Right renal pelvis (tissue), 4 donors: ENCODE data around the gene PMEL. TPM values are rescaled to one million over a fixed set of nuclear protein-coding genes. Genes with fewer than 3 reads are reported as not detected.

Experiments used
- DNase-seq, 4 donors: peaks; one replicate each; pipeline ENCODE4 v3.0.0-alpha.2; 2013; ENCODE audit warnings: low read depth in 4 of 4, low spot score in 3 of 4, missing footprints in 1 of 4
- polyA plus RNA-seq, 4 donors: library from polyadenylated mRNA; unstranded; fragments of 120-200 nt; gene quantifications; one replicate each; pipeline ENCODE4 v1.2.1, GENCODE V29; 2013; ENCODE audit not compliant: insufficient read length in 4 of 4

PMEL gene
- polyA plus RNA-seq, 4 donors = 2.1 to 3.5 (median 3.1) TPM

- DNase-seq = no peak
These were observed 19.3 kb downstream of the PMEL start for GRCh38 chr12:55946553-55946952.

- DNase-seq = no peak
These were observed 23.2 kb downstream of the PMEL start for GRCh38 chr12:55942577-55943136.

- DNase-seq = no peak
These were observed 23.8 kb downstream of the PMEL start for GRCh38 chr12:55942055-55942454.

- peak; percentile 71 to 80 (median 76) for DNase-seq
These were observed 25.6 kb downstream of the PMEL start for GRCh38 chr12:55940065-55940732.

GRCh38 chr12:55938826-55939501 lies 26.9 kb downstream of the PMEL start:
- no peak for DNase-seq

- DNase-seq = no peak
These were observed 27.9 kb downstream of the PMEL start for GRCh38 chr12:55937981-55938380.

- no peak for DNase-seq
These were observed 30.1 kb downstream of the PMEL start for GRCh38 chr12:55935738-55936151.

- no peak for DNase-seq
These were observed 31.1 kb downstream of the PMEL start for GRCh38 chr12:55934773-55935172.

GRCh38 chr12:55933799-55934742 lies 31.8 kb downstream of the PMEL start:
- DNase-seq = no peak

- no peak for DNase-seq
These were observed 32.6 kb downstream of the PMEL start for GRCh38 chr12:55933169-55933798.

GRCh38 chr12:55932551-55932910 lies 33.3 kb downstream of the PMEL start:
- DNase-seq = no peak

GRCh38 chr12:55931780-55932550 lies 33.9 kb downstream of the PMEL start:
- DNase-seq = peak in 3 of 4 donors; percentile 35 to 43 (median 39)

- no peak for DNase-seq
These were observed 34.5 kb downstream of the PMEL start for GRCh38 chr12:55931317-55931779.

GRCh38 chr12:55930771-55931316 lies 35.0 kb downstream of the PMEL start, which contains the start of gene DGKA:
TSS of gene DGKA (plus strand) at chr12:55931162. CDS start at chr12:55936504, 5,342 bp downstream.
- DNase-seq = peak in 1 of 4 donors; percentile 42

- no peak for DNase-seq
These were observed 36.5 kb downstream of the PMEL start for GRCh38 chr12:55929306-55929791.

GRCh38 chr12:55927588-55928502 lies 38.0 kb downstream of the PMEL start, which contains the start of gene PYM1:
TSS of gene PYM1 (minus strand) at chr12:55927894. CDS start at chr12:55927761, 133 bp downstream.
- peak in 3 of 4 donors; percentile 41 to 51 (median 49) for DNase-seq

- peak; percentile 82 to 89 (median 86) for DNase-seq
These were observed 38.9 kb downstream of the PMEL start for GRCh38 chr12:55926738-55927587.
